MM.1S (cell line): Measurements from ENCODE around the gene RXYLT1.
"Not testable (repeated sequence)": the region's sequence is repeated elsewhere in the genome, so short reads cannot be mapped to it uniquely, and the experiment has no call there.

ENCODE experiments used
- EZH2 ChIP-seq: fragments of 300-600 bp; sonication (generic); optimal IDR thresholded peaks from 2 replicates; pipeline ENCODE3; 2017; ENCODE audit warnings: low read depth, mild to moderate bottlenecking, antibody characterized with exemption, low read length, mixed read lengths
- TF ChIP-seq, protein P1 (sequence below): fragments of 300-600 bp; sonication (generic); IDR thresholded peaks from 2 replicates; pipeline ENCODE4 v1.5.1; 2016; ENCODE audit warnings: antibody characterized with exemption, low read length, mixed read lengths

DNA sequence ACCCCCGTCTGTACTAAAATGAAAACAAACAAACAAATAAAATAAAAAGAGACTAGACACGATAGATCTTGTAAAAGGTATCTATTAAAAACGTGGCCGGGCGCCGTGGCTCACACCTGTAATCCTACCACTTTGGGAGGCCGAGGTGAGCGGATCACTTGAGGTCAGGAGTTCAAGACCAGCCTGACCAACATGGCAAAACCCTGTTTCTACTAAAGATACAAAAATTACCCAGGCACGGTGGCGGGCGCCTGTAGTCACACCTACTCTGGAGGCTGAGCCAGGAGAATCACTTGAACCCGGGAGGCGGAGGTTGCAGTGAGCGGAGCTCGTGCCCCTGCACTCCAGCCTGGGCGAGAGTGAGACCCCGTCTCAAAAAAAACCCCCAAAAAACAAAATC is 63.0 kb downstream of the RXYLT1 start:
- TF ChIP-seq, protein P1, sequence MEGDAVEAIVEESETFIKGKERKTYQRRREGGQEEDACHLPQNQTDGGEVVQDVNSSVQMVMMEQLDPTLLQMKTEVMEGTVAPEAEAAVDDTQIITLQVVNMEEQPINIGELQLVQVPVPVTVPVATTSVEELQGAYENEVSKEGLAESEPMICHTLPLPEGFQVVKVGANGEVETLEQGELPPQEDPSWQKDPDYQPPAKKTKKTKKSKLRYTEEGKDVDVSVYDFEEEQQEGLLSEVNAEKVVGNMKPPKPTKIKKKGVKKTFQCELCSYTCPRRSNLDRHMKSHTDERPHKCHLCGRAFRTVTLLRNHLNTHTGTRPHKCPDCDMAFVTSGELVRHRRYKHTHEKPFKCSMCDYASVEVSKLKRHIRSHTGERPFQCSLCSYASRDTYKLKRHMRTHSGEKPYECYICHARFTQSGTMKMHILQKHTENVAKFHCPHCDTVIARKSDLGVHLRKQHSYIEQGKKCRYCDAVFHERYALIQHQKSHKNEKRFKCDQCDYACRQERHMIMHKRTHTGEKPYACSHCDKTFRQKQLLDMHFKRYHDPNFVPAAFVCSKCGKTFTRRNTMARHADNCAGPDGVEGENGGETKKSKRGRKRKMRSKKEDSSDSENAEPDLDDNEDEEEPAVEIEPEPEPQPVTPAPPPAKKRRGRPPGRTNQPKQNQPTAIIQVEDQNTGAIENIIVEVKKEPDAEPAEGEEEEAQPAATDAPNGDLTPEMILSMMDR = not testable (repeated sequence)
- TF ChIP-seq EZH2 = not testable (repeated sequence)
